Right lobe of liver (tissue), 4 donors: ENCODE measurements around the gene LRG1.

ENCODE experiments used
- CTCF ChIP-seq, 4 donors: fragments of 200-600 bp in 3 of 4; fragments of 450-650 bp in 1 of 4; IDR thresholded peaks; one replicate each; pipeline versions ENCODE4 v1.5.1 to v1.8.0; 2016 to 2022; ENCODE audit warnings: antibody characterized with exemption in 4 of 4, mild to moderate bottlenecking in 2 of 4
- POLR2A ChIP-seq: fragments of 450-650 bp; IDR thresholded peaks from one replicate; pipeline ENCODE4 v1.6.1; 2017; ENCODE audit warnings: antibody characterized with exemption, mild to moderate bottlenecking
- donor health status: DM: no; HTN: no; CAD: no.
- donor health status: DM: no; HTN: no; CAD: no.
- donor health status: DM: no; HTN: yes; CAD: no.

- TF ChIP-seq CTCF (IDR thresholded peaks at IDR 0.05) (no peak), POLR2A (no peak)
Observed at GRCh38 chr19:4552525-4552819, 12.6 kb upstream of the LRG1 start.
